Measurements from ENCODE around the gene UBL3.

- TF ChIP-seq CTCF (IDR thresholded peaks at IDR 0.05), result no peak
- TF ChIP-seq POLR2A (IDR thresholded peaks at IDR 0.05), result no peak
Measured at GRCh38 chr13:29819143-29819542, 31.3 kb downstream of the UBL3 start.
